A549 (cell line): ENCODE data around the gene VWCE.

Experiments used
- CTCF ChIP-seq: fragments of >200 bp; sonication (Bioruptor Twin); formaldehyde crosslinking; IDR thresholded peaks from 3 replicates; pipeline ENCODE4 v1.5.1; 2016
- EHMT2 ChIP-seq: fragments of 200-600 bp; sonication (generic); IDR thresholded peaks from 2 replicates; pipeline ENCODE4 v1.6.1; 2016; ENCODE audit warnings: antibody characterized with exemption, low read depth, mild to moderate bottlenecking, moderate library complexity
- PHF8 ChIP-seq: fragments of 200-600 bp; sonication (generic); IDR thresholded peaks from 2 replicates; pipeline ENCODE4 v1.6.1; 2016; ENCODE audit warnings: low read depth, mild to moderate bottlenecking, antibody characterized with exemption, moderate library complexity, borderline replicate concordance
- POLR2A ChIP-seq: IDR thresholded peaks from 2 replicates; pipeline ENCODE4 v1.6.1; 2012; ENCODE audit warnings: mild to moderate bottlenecking, low read length

DNA sequence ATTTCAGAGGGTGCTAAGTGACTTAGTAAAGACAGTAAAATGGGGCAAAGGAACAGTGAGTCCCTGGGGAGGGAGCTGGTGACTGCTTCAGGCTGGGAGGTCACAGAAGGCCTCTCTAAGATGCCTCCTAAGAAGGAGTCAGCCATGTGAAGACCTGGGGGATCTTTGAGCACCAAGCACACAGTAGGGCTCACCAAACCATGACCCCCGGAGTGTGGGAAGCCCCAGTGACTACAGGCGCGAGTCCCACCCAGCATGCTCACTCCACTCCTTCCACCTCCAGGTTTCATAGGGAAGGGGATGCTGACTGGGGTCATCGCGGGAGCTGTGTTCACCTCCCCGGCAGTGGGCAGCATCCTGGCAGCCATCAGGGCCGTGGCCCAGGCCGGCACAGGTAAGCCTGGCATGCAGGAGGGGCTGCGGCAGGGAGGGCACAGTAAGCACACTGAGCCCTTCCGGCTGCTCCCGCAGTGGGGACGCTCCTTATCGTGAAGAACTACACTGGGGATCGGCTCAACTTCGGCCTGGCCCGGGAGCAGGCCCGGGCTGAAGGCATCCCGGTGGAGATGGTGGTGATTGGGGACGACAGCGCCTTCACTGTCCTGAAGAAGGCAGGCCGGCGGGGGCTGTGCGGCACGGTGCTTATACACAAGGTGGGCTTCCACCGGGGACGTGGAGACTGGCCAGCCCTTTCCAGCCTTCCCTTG is 43.8 kb upstream of the VWCE start:
- TF ChIP-seq CTCF, result no peak
- TF ChIP-seq EHMT2, result no peak
- TF ChIP-seq PHF8, result no peak
- no peak for TF ChIP-seq POLR2A
